SU-DHL-6 (cell line): Measurements from ENCODE around the gene PSME3IP1.

ENCODE experiments used
- H2AFZ ChIP-seq: fragments of 200-600 bp; sonication (generic); 2 replicates; pipeline ENCODE4 v1.6.1; 2014; ENCODE audit warnings: low read depth, mild to moderate bottlenecking, moderate library complexity, mixed read lengths, antibody characterized with exemption, low read length; ENCODE audit not compliant: severe bottlenecking
- H3F3A ChIP-seq: fragments of 200-600 bp; shearing (Covaris generic); 2 replicates; pipeline ENCODE4 v1.6.0; 2016; ENCODE audit warnings: antibody characterized with exemption, mild to moderate bottlenecking; ENCODE audit not compliant: insufficient read depth
- H3K27ac ChIP-seq: fragments of 200-600 bp; sonication (generic); 2 replicates; pipeline ENCODE4 v1.5.1; 2016; ENCODE audit warnings: low read depth, mild to moderate bottlenecking, low read length, moderate library complexity, mixed read lengths
- H3K27me3 ChIP-seq: fragments of 200-600 bp; sonication (generic), shearing (Covaris generic); 2 replicates; pipeline ENCODE4 v1.6.0; 2014; ENCODE audit warnings: mild to moderate bottlenecking, low read length
- H3K36me3 ChIP-seq: fragments of 200-600 bp; sonication (generic); 2 replicates; pipeline ENCODE4 v1.6.1; 2014; ENCODE audit warnings: mild to moderate bottlenecking, low read length, mixed read lengths
- H3K4me2 ChIP-seq: fragments of 300-600, 200-600 bp; shearing (Covaris generic), sonication (generic); 2 replicates; pipeline ENCODE4 v1.6.0; 2014; ENCODE audit warnings: low read length, low read depth, mild to moderate bottlenecking; ENCODE audit not compliant: poor library complexity, severe bottlenecking
- H3K4me3 ChIP-seq: fragments of 200-600 bp; sonication (generic); 2 replicates; pipeline ENCODE4 v1.5.1; 2014; ENCODE audit warnings: antibody characterized with exemption, low read length, mild to moderate bottlenecking, mixed read lengths; ENCODE audit not compliant: insufficient read depth, poor library complexity, severe bottlenecking
- H3K79me2 ChIP-seq: fragments of 200-600 bp; sonication (generic); 2 replicates; pipeline ENCODE4 v1.6.1; 2014; ENCODE audit warnings: mild to moderate bottlenecking, low read length, moderate library complexity; ENCODE audit not compliant: insufficient read depth
- H3K9ac ChIP-seq: fragments of 200-600 bp; sonication (generic); 2 replicates; pipeline ENCODE4 v1.7.0; 2014; ENCODE audit warnings: mild to moderate bottlenecking, low read length
- H3K9me2 ChIP-seq: fragments of 200-600 bp; sonication (generic); replicated peaks from 2 replicates; pipeline ENCODE4 v1.6.1; 2014; ENCODE audit warnings: low read length; ENCODE audit not compliant: insufficient read depth
- H3K9me3 ChIP-seq: fragments of 200-600 bp; sonication (generic); 2 replicates; pipeline ENCODE4 v1.6.1; 2014; ENCODE audit warnings: low read length, mixed read lengths; ENCODE audit not compliant: insufficient read depth
- H4K20me1 ChIP-seq: fragments of 200-600 bp; sonication (generic); 2 replicates; pipeline ENCODE4 v1.6.1; 2014; ENCODE audit warnings: low read depth, mild to moderate bottlenecking, antibody characterized with exemption, low read length, moderate library complexity, mixed read lengths
- EZH2phosphoT487 ChIP-seq: fragments of 200-600 bp; sonication (generic), shearing (Covaris generic); conservative IDR thresholded peaks from 2 replicates; pipeline ENCODE4 v1.6.1; 2018; ENCODE audit warnings: mild to moderate bottlenecking, antibody characterized with exemption, low read length, moderate library complexity, mixed read lengths
- TF ChIP-seq, protein P1 (sequence below): fragments of 200-600 bp; sonication (generic); IDR thresholded peaks from one replicate; pipeline ENCODE4 v1.5.1; 2017; ENCODE audit warnings: antibody characterized with exemption, mild to moderate bottlenecking, low read length, moderate library complexity; ENCODE audit not compliant: insufficient read depth, poor library complexity, severe bottlenecking

PSME3IP1 gene

DNA sequence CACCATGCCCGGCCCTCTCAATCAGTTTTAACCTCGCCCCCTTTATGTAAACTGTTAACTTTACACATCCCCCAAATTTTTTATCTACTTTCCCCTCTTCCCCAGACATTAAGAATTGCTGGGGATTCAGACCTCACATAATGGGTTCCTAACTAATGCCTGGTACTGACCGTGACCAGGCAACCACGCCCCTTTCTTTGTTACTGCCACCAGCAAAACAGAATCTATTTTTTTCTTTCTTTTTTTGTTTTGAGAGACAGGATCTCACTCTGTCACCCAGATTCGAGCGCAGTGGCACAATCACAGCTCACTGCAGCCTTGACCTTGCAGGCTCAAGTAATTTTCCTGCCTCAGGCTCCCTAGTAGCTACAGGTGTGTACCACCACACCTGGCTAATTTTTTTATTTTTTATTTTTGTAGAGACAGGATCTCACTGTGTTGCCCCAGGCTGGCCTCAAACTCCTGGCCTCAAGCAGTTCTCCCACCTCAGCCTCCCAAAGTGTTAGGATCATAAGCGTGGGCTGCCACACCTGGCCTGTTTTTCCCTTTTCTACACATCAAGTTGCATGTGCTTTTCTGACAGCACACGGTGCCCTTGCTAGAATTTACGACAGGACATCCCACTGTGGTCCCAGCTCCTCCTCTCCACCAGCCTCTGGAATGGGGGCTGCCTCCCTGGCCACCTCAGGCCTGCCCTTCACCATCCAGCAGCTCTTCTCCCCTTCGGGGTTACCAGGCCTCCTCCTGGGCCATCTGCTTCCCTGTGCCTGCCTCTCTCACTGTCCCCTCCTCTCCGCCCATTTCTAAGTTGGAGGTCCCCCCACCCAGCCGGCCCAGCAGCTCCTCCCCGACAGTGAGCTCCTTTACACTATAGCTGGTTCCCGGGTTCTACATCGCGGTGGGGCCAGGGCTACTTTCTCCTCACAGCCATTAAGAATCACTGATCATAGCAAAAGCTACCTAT lies 82.7 kb downstream of the PSME3IP1 start:
- Histone ChIP-seq H3K79me2 (no peaks in the 10 kb centered on the region), H3K9me3 (no peaks in the 10 kb centered on the region), H3F3A (no peaks in the 10 kb centered on the region), H3K9me2 (no peaks in the 10 kb centered on the region), H3K27ac (no peak overlapping the region), H3K36me3 (no peaks in the 10 kb centered on the region), H4K20me1 (no peaks in the 10 kb centered on the region), H3K4me3 (no peak overlapping the region), H3K27me3 (no peaks in the 10 kb centered on the region), H3K9ac (no peak overlapping the region), H2AFZ (no peak overlapping the region), H3K4me2 (no peak overlapping the region)
- TF ChIP-seq EZH2phosphoT487 = no peak
- TF ChIP-seq, protein P1, sequence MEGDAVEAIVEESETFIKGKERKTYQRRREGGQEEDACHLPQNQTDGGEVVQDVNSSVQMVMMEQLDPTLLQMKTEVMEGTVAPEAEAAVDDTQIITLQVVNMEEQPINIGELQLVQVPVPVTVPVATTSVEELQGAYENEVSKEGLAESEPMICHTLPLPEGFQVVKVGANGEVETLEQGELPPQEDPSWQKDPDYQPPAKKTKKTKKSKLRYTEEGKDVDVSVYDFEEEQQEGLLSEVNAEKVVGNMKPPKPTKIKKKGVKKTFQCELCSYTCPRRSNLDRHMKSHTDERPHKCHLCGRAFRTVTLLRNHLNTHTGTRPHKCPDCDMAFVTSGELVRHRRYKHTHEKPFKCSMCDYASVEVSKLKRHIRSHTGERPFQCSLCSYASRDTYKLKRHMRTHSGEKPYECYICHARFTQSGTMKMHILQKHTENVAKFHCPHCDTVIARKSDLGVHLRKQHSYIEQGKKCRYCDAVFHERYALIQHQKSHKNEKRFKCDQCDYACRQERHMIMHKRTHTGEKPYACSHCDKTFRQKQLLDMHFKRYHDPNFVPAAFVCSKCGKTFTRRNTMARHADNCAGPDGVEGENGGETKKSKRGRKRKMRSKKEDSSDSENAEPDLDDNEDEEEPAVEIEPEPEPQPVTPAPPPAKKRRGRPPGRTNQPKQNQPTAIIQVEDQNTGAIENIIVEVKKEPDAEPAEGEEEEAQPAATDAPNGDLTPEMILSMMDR = no peak
